Measurements from ENCODE around the gene ZBTB43. TPM values are rescaled to one million over a fixed set of nuclear protein-coding genes. Genes with fewer than 3 reads are reported as not detected.
"Not testable (repeated sequence)": the region's sequence is repeated elsewhere in the genome, so short reads cannot be mapped to it uniquely, and the experiment has no call there.

ZBTB43 gene
- total RNA-seq, 1 donor from 2014 or later: 20.3 TPM

DNA sequence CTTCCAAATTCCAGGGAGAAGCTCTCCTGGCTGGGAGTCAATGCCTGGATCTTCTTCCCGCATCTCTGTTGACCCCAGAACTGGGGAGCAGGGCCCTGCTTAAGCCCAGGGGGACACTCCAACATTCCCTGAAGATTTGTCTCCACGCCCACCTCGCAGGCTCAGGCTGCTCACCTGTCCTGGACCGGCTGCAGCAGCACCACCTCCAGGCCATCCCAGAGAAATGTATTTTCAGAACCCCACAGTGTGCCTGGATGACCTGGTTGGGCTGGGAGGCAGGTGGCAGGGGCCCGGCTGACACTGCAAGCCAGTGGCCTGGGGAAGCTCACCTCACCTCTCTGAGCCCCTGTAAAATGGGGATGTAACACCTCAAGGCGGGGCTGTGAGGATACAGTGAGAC lies 27.1 kb upstream of the ZBTB43 start:
- Mint-ChIP-seq H3K27me3 (peaks cover 27% of the 10 kb centered on the region), H3K36me3 (ENCODE audit: low read depth) (no peaks in the 10 kb centered on the region), H3K27ac (no peak overlapping the region), H3K4me3 (no peak overlapping the region), H3K9me3 (no peaks in the 10 kb centered on the region), H3K4me1 (no peaks in the 10 kb centered on the region)
- ChIA-PET POLR2A (no interaction called here), CTCF (interaction anchor here (14.5 kb wide), 1 partner anchor 71 kb away, joined by 472 read pairs; no protein-coding TSS in a partner anchor)
- TF ChIP-seq, protein P1, sequence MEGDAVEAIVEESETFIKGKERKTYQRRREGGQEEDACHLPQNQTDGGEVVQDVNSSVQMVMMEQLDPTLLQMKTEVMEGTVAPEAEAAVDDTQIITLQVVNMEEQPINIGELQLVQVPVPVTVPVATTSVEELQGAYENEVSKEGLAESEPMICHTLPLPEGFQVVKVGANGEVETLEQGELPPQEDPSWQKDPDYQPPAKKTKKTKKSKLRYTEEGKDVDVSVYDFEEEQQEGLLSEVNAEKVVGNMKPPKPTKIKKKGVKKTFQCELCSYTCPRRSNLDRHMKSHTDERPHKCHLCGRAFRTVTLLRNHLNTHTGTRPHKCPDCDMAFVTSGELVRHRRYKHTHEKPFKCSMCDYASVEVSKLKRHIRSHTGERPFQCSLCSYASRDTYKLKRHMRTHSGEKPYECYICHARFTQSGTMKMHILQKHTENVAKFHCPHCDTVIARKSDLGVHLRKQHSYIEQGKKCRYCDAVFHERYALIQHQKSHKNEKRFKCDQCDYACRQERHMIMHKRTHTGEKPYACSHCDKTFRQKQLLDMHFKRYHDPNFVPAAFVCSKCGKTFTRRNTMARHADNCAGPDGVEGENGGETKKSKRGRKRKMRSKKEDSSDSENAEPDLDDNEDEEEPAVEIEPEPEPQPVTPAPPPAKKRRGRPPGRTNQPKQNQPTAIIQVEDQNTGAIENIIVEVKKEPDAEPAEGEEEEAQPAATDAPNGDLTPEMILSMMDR (IDR thresholded peaks at IDR 0.05): no peak
- ATAC-seq (ENCODE audit: low read depth): no peak
- intact Hi-C loops (cut with micrococcal nuclease): no loop called here
- no peak for DNase-seq

DNA sequence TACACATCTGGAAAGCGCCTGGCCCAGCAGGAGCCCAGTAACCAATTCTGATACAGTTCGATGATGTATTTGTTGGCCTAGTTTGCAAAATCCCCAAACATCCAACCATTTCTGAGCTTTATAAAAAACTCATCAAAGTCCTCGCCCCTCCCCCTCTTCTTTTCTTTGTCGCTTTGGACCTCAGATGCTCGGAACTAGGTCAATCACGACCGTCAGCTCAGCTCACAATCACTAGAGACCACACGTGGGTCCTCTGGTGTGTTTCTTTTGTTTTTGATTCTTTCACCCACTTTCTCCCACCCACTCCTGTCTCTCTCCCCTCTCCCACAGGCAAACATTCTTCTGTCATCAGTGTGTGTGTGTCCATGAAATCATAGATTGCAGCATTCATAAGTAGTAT lies 26.7 kb upstream of the ZBTB43 start:
- ATAC-seq (ENCODE audit: low read depth): no peak
- DNase-seq: no peak
- intact Hi-C loops (cut with micrococcal nuclease): no loop called here
- Mint-ChIP-seq H3K4me1 (no peaks in the 10 kb centered on the region), H3K9me3 (no peaks in the 10 kb centered on the region), H3K36me3 (ENCODE audit: low read depth) (no peaks in the 10 kb centered on the region), H3K27ac (no peak overlapping the region), H3K27me3 (peaks cover 29% of the 10 kb centered on the region), H3K4me3 (no peak overlapping the region)
- ChIA-PET CTCF (interaction anchor here (14.5 kb wide), 1 partner anchor 72 kb away, joined by 472 read pairs; no protein-coding TSS in a partner anchor), POLR2A (no interaction called here)
- TF ChIP-seq, protein P1 (IDR thresholded peaks at IDR 0.05): no peak

DNA sequence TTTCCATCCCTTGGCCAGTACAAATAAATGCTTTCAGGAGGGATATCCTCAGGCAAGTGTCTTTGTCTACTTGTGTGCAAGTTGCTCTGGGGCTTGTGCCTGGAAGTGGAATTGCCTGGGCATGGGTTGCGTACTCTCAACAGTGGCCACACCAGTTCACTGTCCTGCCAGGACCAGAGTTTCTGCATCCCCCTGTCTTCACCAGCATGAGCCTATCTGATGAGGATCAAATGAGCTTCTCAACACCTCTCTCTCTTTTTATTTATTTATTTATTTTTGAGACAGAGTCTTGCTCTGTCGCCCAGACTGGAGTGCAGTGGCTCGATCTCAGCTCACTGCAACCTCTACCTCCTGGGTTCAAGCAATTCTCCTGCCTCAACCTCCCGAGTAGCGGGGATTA lies 26.1 kb upstream of the ZBTB43 start:
- H3K27me3 Mint-ChIP-seq: peaks cover 30% of the 10 kb centered on the region
- H3K9me3 Mint-ChIP-seq; ATAC-seq (ENCODE audit: low read depth); POLR2A ChIA-PET; H3K4me3 Mint-ChIP-seq; DNase-seq; intact Hi-C loops (cut with micrococcal nuclease); H3K27ac Mint-ChIP-seq; H3K36me3 Mint-ChIP-seq (ENCODE audit: low read depth); H3K4me1 Mint-ChIP-seq: not testable (repeated sequence)
- CTCF ChIA-PET: interaction anchor here (14.5 kb wide), 1 partner anchor 72 kb away, joined by 472 read pairs; no protein-coding TSS in a partner anchor

DNA sequence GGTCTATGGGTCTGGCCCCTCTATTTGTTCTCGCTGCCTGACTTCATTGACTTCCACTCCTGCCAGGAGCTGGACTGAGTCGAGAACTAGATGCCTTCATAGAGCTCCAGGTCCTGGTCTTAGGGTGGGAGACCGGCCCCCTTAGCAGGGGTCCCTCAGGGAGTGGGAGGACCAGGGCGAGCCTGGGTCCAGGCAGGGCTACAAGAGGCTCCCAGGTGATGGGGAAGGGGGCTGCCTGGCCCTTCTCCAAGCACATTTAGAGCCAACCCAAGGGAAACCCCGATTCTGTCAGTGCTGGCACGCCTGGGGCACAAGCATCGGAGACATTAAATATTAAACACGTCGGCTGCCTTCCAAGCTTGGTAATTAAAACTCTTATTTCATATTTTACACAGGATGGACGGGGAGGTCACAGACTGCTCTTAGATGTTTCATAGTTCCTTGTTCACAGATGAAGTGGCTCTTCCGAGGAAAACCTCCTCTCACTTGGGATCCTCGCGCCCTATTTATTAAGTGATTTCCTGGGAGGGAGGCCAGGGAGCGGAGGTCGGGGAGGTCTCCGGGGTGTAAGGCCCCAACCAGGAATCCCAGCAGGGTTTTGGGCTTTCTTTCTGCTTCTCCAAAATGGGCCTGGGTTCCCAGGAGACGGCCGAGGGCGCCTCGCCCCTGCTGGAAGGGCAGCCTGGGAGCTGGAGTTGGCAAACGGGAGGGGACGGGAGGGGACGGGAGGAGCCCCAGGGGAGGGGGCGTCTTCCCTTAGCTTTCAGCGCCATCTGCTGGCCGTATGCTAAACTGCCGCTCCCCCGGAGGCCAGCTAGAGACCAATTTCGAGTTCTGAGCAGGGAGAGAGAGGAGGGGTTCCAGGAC lies 23.4 kb upstream of the ZBTB43 start:
- no peaks in the 10 kb centered on the region for H3K9me3 Mint-ChIP-seq
- TF ChIP-seq, protein P1 (IDR thresholded peaks at IDR 0.05): peak; percentile 88
- H3K4me3 Mint-ChIP-seq: no peak overlapping the region
- ChIA-PET CTCF (interaction anchor here (0.6 to 14.5 kb wide), 19 partner anchors 9 to 947 kb away, joined by 3 to 472 read pairs (median 4); partner anchors contain the start of gene ZBTB43), POLR2A (interaction anchor here (1.3 to 1.7 kb wide), 3 partner anchors 24 to 76 kb away, joined by 5 to 19 read pairs (median 5); partner anchors contain the start of gene ZBTB43)
- intact Hi-C loops (cut with micrococcal nuclease): loop anchor here (1.0 kb wide), 2 partner anchors 76 to 170 kb away; no protein-coding TSS in a partner anchor
- DNase-seq (peak; percentile 83), ATAC-seq (ENCODE audit: low read depth) (peak; percentile 89)
- no peaks in the 10 kb centered on the region for H3K4me1 Mint-ChIP-seq
- H3K36me3 Mint-ChIP-seq (ENCODE audit: low read depth): no peaks in the 10 kb centered on the region
- H3K27ac Mint-ChIP-seq: no peak overlapping the region
- H3K27me3 Mint-ChIP-seq: peaks cover 27% of the 10 kb centered on the region

DNA sequence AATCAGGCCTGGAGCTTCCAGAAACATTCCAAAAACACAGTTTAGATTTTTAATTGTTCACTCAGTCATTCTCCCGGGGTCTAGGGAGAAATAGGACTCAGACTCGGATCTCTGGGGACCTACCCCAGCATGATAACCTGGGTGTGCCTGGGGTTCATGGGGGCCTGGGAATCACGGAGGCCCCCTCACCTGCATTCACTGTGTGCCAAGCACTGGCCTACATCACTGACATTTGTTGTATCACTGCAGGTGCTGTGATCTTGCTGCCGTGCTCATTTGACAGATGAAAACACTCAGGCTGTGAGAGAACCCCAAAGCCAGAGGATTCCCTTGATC lies 22.8 kb upstream of the ZBTB43 start:
- Mint-ChIP-seq H3K4me1 (no peaks in the 10 kb centered on the region), H3K4me3 (no peak overlapping the region), H3K9me3 (no peaks in the 10 kb centered on the region), H3K27ac (no peak overlapping the region), H3K27me3 (peaks cover 33% of the 10 kb centered on the region), H3K36me3 (ENCODE audit: low read depth) (no peaks in the 10 kb centered on the region)
- TF ChIP-seq, protein P1 (IDR thresholded peaks at IDR 0.05): no peak
- no peak for ATAC-seq (ENCODE audit: low read depth)
- DNase-seq: no peak
- intact Hi-C loops (cut with micrococcal nuclease): no loop called here
- POLR2A ChIA-PET: interaction anchor here (1.3 to 1.7 kb wide), 3 partner anchors 23 to 76 kb away, joined by 5 to 19 read pairs (median 5); partner anchors contain the start of gene ZBTB43
- CTCF ChIA-PET: interaction anchor here (0.6 to 14.5 kb wide), 18 partner anchors 9 to 946 kb away, joined by 3 to 472 read pairs (median 4); partner anchors contain the start of gene ZBTB43

Measured in activated B cell treated with CpG ODN at 0.5 μM for 24 hours (primary cell).